HCEC 1CT (cell line): ENCODE results near the gene RPL38.
A peak's percentile ranks its signal among the peaks of the same experiment; 100 is the strongest.

Experiments used
- DNase-seq: peaks from one replicate; pipeline ENCODE4 v3.0.0-alpha.2; 2017

The RPL38 gene

GRCh38 chr17:74203439-74204240 is at the start of gene RPL38:
Gene RPL38 (plus strand): TSS chr17:74203678. CDS start chr17:74203956, 278 bp downstream.
- peak; percentile 94 for DNase-seq

- DNase-seq: no peak
Measured at GRCh38 chr17:74153821-74154430, 49.6 kb upstream of the RPL38 start.

GRCh38 chr17:74156878-74157277 is 46.6 kb upstream of the RPL38 start:
- no peak for DNase-seq

- DNase-seq: no peak
Measured at GRCh38 chr17:74157366-74157765, 46.1 kb upstream of the RPL38 start.

- DNase-seq: no peak
Measured at GRCh38 chr17:74158761-74159160, 44.7 kb upstream of the RPL38 start.

GRCh38 chr17:74159226-74159840 is 44.1 kb upstream of the RPL38 start:
- no peak for DNase-seq

GRCh38 chr17:74160656-74161502 is 42.6 kb upstream of the RPL38 start:
- no peak for DNase-seq

GRCh38 chr17:74161503-74161875 is 42.0 kb upstream of the RPL38 start:
- DNase-seq: no peak

- DNase-seq: no peak
Measured at GRCh38 chr17:74163271-74163821, 40.1 kb upstream of the RPL38 start.

- DNase-seq: no peak
Measured at GRCh38 chr17:74163836-74164235, 39.6 kb upstream of the RPL38 start.

GRCh38 chr17:74164446-74165045 is 38.9 kb upstream of the RPL38 start:
- no peak for DNase-seq

- no peak for DNase-seq
Measured at GRCh38 chr17:74165797-74166365, 37.6 kb upstream of the RPL38 start.

- DNase-seq: no peak
Measured at GRCh38 chr17:74170924-74171323, 32.6 kb upstream of the RPL38 start.

GRCh38 chr17:74172700-74173099 is 30.8 kb upstream of the RPL38 start:
- DNase-seq: no peak

GRCh38 chr17:74176546-74177001 is 26.9 kb upstream of the RPL38 start:
- DNase-seq: peak; percentile 43

GRCh38 chr17:74177018-74177450 is 26.4 kb upstream of the RPL38 start:
- peak; percentile 20 for DNase-seq

- DNase-seq: no peak
Measured at GRCh38 chr17:74179576-74179975, 23.9 kb upstream of the RPL38 start.

- no peak for DNase-seq
Measured at GRCh38 chr17:74180336-74180735, 23.1 kb upstream of the RPL38 start.

- DNase-seq: no peak
Measured at GRCh38 chr17:74181341-74181740, 22.1 kb upstream of the RPL38 start.

- no peak for DNase-seq
Measured at GRCh38 chr17:74182041-74182723, 21.3 kb upstream of the RPL38 start.

GRCh38 chr17:74183411-74183810 is 20.1 kb upstream of the RPL38 start:
- DNase-seq: no peak
